ENCODE data around the gene TIMP1. TPM values are rescaled to one million over a fixed set of nuclear protein-coding genes. Genes with fewer than 3 reads are reported as not detected.

TIMP1 gene
- polyA plus RNA-seq, 1 of the 3 experiments (the other 2 are of a cell fraction): 323 TPM

- Histone ChIP-seq H3K36me3 (replicated peaks in 1 of 2; ENCODE audit: control insufficient read depth in 1 of 2, insufficient read depth in 2 of 2, low read length in 1 of 2) (no peaks in the 10 kb centered on the region), H3K4me2 (no peak overlapping the region), H3F3A (replicated peaks; ENCODE audit: insufficient read depth) (no peaks in the 10 kb centered on the region), H2AFZ (ENCODE audit: low read depth) (no peak overlapping the region), H3K9ac (no peak overlapping the region), H4K20me1 (ENCODE audit: insufficient read depth) (no peaks in the 10 kb centered on the region), H3K4me3 (ENCODE audit: low read depth in 2 of 2, low read length in 1 of 2) (no peak overlapping the region), H3K9me3 (no peaks in the 10 kb centered on the region), H3K27me3 (ENCODE audit: insufficient read depth) (no peaks in the 10 kb centered on the region), H3K79me2 (ENCODE audit: insufficient read depth) (no peaks in the 10 kb centered on the region), H3K27ac (ENCODE audit: low read depth in 2 of 2, low read length in 1 of 2) (no peak overlapping the region), H3K4me1 (ENCODE audit: control insufficient read depth in 1 of 2, insufficient read depth in 2 of 2, low read depth in 1 of 2, low read length in 1 of 2) (no peaks in the 10 kb centered on the region), H3K9me2 (no peaks in the 10 kb centered on the region)
- DNase-seq: no peak
- TF ChIP-seq TEAD4 (IDR thresholded peaks at IDR 0.05; ENCODE audit: borderline replicate concordance, insufficient read depth) (no peak), USF2 (IDR thresholded peaks at IDR 0.05; ENCODE audit: borderline replicate concordance, low read depth, low read length) (no peak), MEF2A (IDR thresholded peaks at IDR 0.05; ENCODE audit: borderline replicate concordance, low read depth) (no peak), NFIC (IDR thresholded peaks at IDR 0.05; ENCODE audit: borderline replicate concordance) (no peak), PBX3 (IDR thresholded peaks at IDR 0.05) (no peak), EZH2phosphoT487 (IDR thresholded peaks at IDR 0.05; ENCODE audit: borderline replicate concordance, low read depth) (no peak), RFX5 (IDR thresholded peaks at IDR 0.05; ENCODE audit: low read length) (no peak)
- POLR2A ChIA-PET: no interaction called here
- 29% methylated on average over 1 of the region's 1 CpG for WGBS (ENCODE audit: low lambda C conversion rate)
- CTCF ChIA-PET: interaction anchor here (1.3 kb wide), 1 partner anchor 48 kb away, joined by 4 read pairs; no protein-coding TSS in a partner anchor
Measured at GRCh38 chrX:47595716-47596251, 13.5 kb downstream of the TIMP1 start.

GRCh38 chrX:47596256-47596655, 14.0 kb downstream of the TIMP1 start:
- H3K9ac ChIP-seq: no peak overlapping the region
- no peak overlapping the region for H3K4me3 ChIP-seq (ENCODE audit: low read depth in 2 of 2, low read length in 1 of 2)
- no peaks in the 10 kb centered on the region for H3K36me3 ChIP-seq (replicated peaks in 1 of 2; ENCODE audit: control insufficient read depth in 1 of 2, insufficient read depth in 2 of 2, low read length in 1 of 2)
- no peaks in the 10 kb centered on the region for H3K79me2 ChIP-seq (ENCODE audit: insufficient read depth)
- DNase-seq: no peak
- CTCF ChIA-PET: interaction anchor here (1.3 kb wide), 1 partner anchor 48 kb away, joined by 4 read pairs; no protein-coding TSS in a partner anchor
- no peaks in the 10 kb centered on the region for H4K20me1 ChIP-seq (ENCODE audit: insufficient read depth)
- WGBS (ENCODE audit: low lambda C conversion rate): 34% methylated on average over 2 of the region's 2 CpGs
- no peaks in the 10 kb centered on the region for H3K9me2 ChIP-seq
- no peaks in the 10 kb centered on the region for H3K27me3 ChIP-seq (ENCODE audit: insufficient read depth)
- no peak overlapping the region for H3K27ac ChIP-seq (ENCODE audit: low read depth in 2 of 2, low read length in 1 of 2)
- H3K4me1 ChIP-seq (ENCODE audit: control insufficient read depth in 1 of 2, insufficient read depth in 2 of 2, low read depth in 1 of 2, low read length in 1 of 2): no peaks in the 10 kb centered on the region
- no peaks in the 10 kb centered on the region for H3K9me3 ChIP-seq
- no peak overlapping the region for H3K4me2 ChIP-seq
- TF ChIP-seq, protein P1, sequence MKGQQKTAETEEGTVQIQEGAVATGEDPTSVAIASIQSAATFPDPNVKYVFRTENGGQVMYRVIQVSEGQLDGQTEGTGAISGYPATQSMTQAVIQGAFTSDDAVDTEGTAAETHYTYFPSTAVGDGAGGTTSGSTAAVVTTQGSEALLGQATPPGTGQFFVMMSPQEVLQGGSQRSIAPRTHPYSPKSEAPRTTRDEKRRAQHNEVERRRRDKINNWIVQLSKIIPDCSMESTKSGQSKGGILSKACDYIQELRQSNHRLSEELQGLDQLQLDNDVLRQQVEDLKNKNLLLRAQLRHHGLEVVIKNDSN (IDR thresholded peaks at IDR 0.05; ENCODE audit: borderline replicate concordance, low read depth): no peak
- no peak for TF ChIP-seq FOSL2 (IDR thresholded peaks at IDR 0.05; ENCODE audit: borderline replicate concordance, low read depth)
- H3F3A ChIP-seq (replicated peaks; ENCODE audit: insufficient read depth): no peaks in the 10 kb centered on the region
- POLR2A ChIA-PET: no interaction called here
- H2AFZ ChIP-seq (ENCODE audit: low read depth): no peak overlapping the region
